ENCODE measurements around the gene SLC36A3. TPM values are rescaled to one million over a fixed set of nuclear protein-coding genes. Genes with fewer than 3 reads are reported as not detected.

The SLC36A3 gene
- total RNA-seq, 1 donor from 2014 or later = not detected

Other genes with a start within 250 kb of the SLC36A3 start
- gene TNIP1, start 222.7 kb downstream of the SLC36A3 start, total RNA-seq = 473 and 477 TPM in 2 replicates
- gene ANXA6, start 146.0 kb downstream of the SLC36A3 start, total RNA-seq = 560 and 569 TPM in 2 replicates
- 29.8 and 31.4 TPM in 2 replicates for gene CCDC69, start 79.7 kb downstream of the SLC36A3 start, total RNA-seq
- 20.4 and 20.9 TPM in 2 replicates for gene GM2A, start 50.6 kb downstream of the SLC36A3 start, total RNA-seq
- gene SLC36A2, start 43.8 kb upstream of the SLC36A3 start, total RNA-seq = not detected in 2 replicates
- gene SLC36A1, start 143.8 kb upstream of the SLC36A3 start, total RNA-seq = 6.0 and 6.2 TPM in 2 replicates

Data from activated T-helper 2 cell treated with anti-CD3 and anti-CD28 coated beads, Interferon-gamma antibody, Interleukin-2, Interleukin-4, amounts not matched to agents 10 μg/mL and 5 μg/mL and 100 μg/mL, durations not matched to agents 14 hours and 24 hours and 36 hours (primary cell).